Measurements from ENCODE around the gene LRPPRC.
A peak's percentile ranks its signal among the peaks of the same experiment; 100 is the strongest.
"Not testable (repeated sequence)": the region's sequence is repeated elsewhere in the genome, so short reads cannot be mapped to it uniquely, and the experiment has no call there.

Gene LRPPRC

GRCh38 chr2:43977677-43978375 lies 18.0 kb downstream of the LRPPRC start:
- no peak for DNase-seq

GRCh38 chr2:43960921-43961320 lies 34.9 kb downstream of the LRPPRC start:
- no peak for DNase-seq

- no peak for DNase-seq
These were observed 37.2 kb downstream of the LRPPRC start for GRCh38 chr2:43958397-43959275.

GRCh38 chr2:43950383-43951008 lies 45.3 kb downstream of the LRPPRC start:
- peak; percentile 60 for DNase-seq

- DNase-seq: no peak
These were observed 47.4 kb downstream of the LRPPRC start for GRCh38 chr2:43948370-43948769.

GRCh38 chr2:43946685-43947084 lies 49.1 kb downstream of the LRPPRC start:
- DNase-seq: no peak

GRCh38 chr2:43945439-43945838 lies 50.4 kb downstream of the LRPPRC start:
- DNase-seq: no peak

GRCh38 chr2:43944915-43945314 lies 50.9 kb downstream of the LRPPRC start:
- no peak for DNase-seq

GRCh38 chr2:43943809-43944452 lies 51.9 kb downstream of the LRPPRC start:
- DNase-seq: no peak

- DNase-seq: no peak
These were observed 52.5 kb downstream of the LRPPRC start for GRCh38 chr2:43943323-43943722.

GRCh38 chr2:43942881-43943280 lies 52.9 kb downstream of the LRPPRC start:
- no peak for DNase-seq

GRCh38 chr2:43941966-43942365 lies 53.8 kb downstream of the LRPPRC start:
- DNase-seq: no peak

GRCh38 chr2:43941359-43941758 lies 54.4 kb downstream of the LRPPRC start:
- DNase-seq: no peak

GRCh38 chr2:43939695-43940256 lies 56.0 kb downstream of the LRPPRC start:
- DNase-seq: no peak

GRCh38 chr2:43937269-43937820 lies 58.4 kb downstream of the LRPPRC start:
- no peak for DNase-seq

GRCh38 chr2:43934567-43934966 lies 61.2 kb downstream of the LRPPRC start:
- DNase-seq: no peak

- DNase-seq: no peak
These were observed 64.5 kb downstream of the LRPPRC start for GRCh38 chr2:43931293-43931692.

- peak; percentile 1 for DNase-seq
These were observed 68.3 kb downstream of the LRPPRC start for GRCh38 chr2:43927442-43927841.

- no peak for DNase-seq
These were observed 70.4 kb downstream of the LRPPRC start for GRCh38 chr2:43925431-43925830.

GRCh38 chr2:43924463-43924862 lies 71.3 kb downstream of the LRPPRC start:
- DNase-seq: no peak

GRCh38 chr2:43911136-43911790 lies 84.5 kb downstream of the LRPPRC start:
- DNase-seq: not testable (repeated sequence)
